K562 (cell line): ENCODE data around the gene FRYL. TPM values are rescaled to one million over a fixed set of nuclear protein-coding genes. Genes with fewer than 3 reads are reported as not detected.

Source experiments
- ATAC-seq: fragments of 200-7000 bp; cut with Tn5 transposase; 3 replicates; pipeline ENCODE4 v1.9.1; 2020; ENCODE audit warnings: moderate library complexity
- BruUV-seq: library from RNA; stranded (reverse); fragments of 400-500 nt; replicated peaks from 2 replicates; lab custom pipeline; 2021; lab: Mats Ljungman, UMichigan
- CTCF ChIA-PET: fragments of 300-600 bp; formaldehyde crosslinking; extraction: SDS; loops from one replicate; lab custom pipeline; 2021; ENCODE audit warnings: low intra/inter-chr PET ratio; lab: Yijun Ruan, JAX
- POLR2A ChIA-PET: fragments of 300-600, 350-650 bp; sonication (Branson Sonifier 250); formaldehyde crosslinking; extraction: SDS; loops from one replicate; lab custom pipeline; 2021; ENCODE audit warnings: antibody characterized with exemption, inconsistent platforms; lab: Yijun Ruan, JAX
- DNase-seq, 4 experiments: peaks; one replicate each; pipeline versions ENCODE4 v3.0.0 to v3.0.0-alpha.2; 2011 to 2018; ENCODE audit warnings: low spot score in 3 of 4, mixed read lengths in 3 of 4; ENCODE audit errors: extremely low read depth in 1 of 4
- FAIRE-seq: peaks from 2 replicates; lab custom pipeline; 2011; peaks lifted over from hg19 to GRCh38; lab: Jason Lieb, UNC
- H2AFZ ChIP-seq: 2 replicates; pipeline ENCODE4 v1.6.0; 2011; ENCODE audit warnings: low read depth, low read length, control low read depth, inconsistent platforms
- H3K27ac ChIP-seq: fragments of 200-600 bp; 3 replicates; pipeline ENCODE4 v1.8.0; 2011; ENCODE audit warnings: low read depth, mild to moderate bottlenecking, control low read depth, inconsistent platforms, low read length, moderate library complexity, mixed read lengths; ENCODE audit errors: extremely low read depth
- H3K27me3 ChIP-seq, 2 experiments: fragments of 300-600 bp in 1 of 2; 2 replicates in 1 of 2; 3 replicates in 1 of 2; pipeline versions ENCODE4 v1.6.0 to v1.8.0; 2011; ENCODE audit warnings: inconsistent platforms in 2 of 2, low read length in 2 of 2, mild to moderate bottlenecking in 1 of 2, mixed read lengths in 1 of 2, moderate library complexity in 1 of 2; ENCODE audit not compliant: control insufficient read depth in 2 of 2, insufficient read depth in 2 of 2
- H3K36me3 ChIP-seq: fragments of 300-600 bp; 3 replicates; pipeline ENCODE4 v1.8.0; 2011; ENCODE audit warnings: mild to moderate bottlenecking, low read length, inconsistent platforms; ENCODE audit not compliant: control insufficient read depth, insufficient read depth
- H3K4me1 ChIP-seq, 2 experiments: fragments of 200-600 bp in 1 of 2; replicated peaks in 1 of 2; 2 replicates in 1 of 2; 3 replicates in 1 of 2; pipeline versions ENCODE4 v1.5.1 to v1.8.0; 2011; ENCODE audit warnings: inconsistent platforms in 2 of 2, low read length in 2 of 2, mild to moderate bottlenecking in 1 of 2, mixed read lengths in 1 of 2, moderate library complexity in 1 of 2; ENCODE audit not compliant: control insufficient read depth in 2 of 2, insufficient read depth in 2 of 2
- H3K4me2 ChIP-seq: 2 replicates; pipeline ENCODE4 v1.6.1; 2011; ENCODE audit warnings: low read length, control low read depth, inconsistent platforms, mixed read lengths; ENCODE audit not compliant: insufficient read depth
- H3K4me3 ChIP-seq: fragments of 200-600 bp; sonication (generic), shearing (Covaris generic); 2 replicates; pipeline ENCODE4 v1.5.1; 2016; ENCODE audit warnings: control low read depth, inconsistent platforms
- H3K79me2 ChIP-seq: fragments of 200-600 bp; 3 replicates; pipeline ENCODE4 v1.8.0; 2011; ENCODE audit warnings: low read length, inconsistent platforms; ENCODE audit not compliant: control insufficient read depth, insufficient read depth
- H3K9ac ChIP-seq, 2 experiments: 2 replicates each; pipeline versions ENCODE4 v1.6.0 to v1.6.1; 2011; ENCODE audit warnings: low read depth in 2 of 2, low read length in 2 of 2, control low read depth in 1 of 2, inconsistent platforms in 1 of 2, mild to moderate bottlenecking in 1 of 2, mixed read lengths in 1 of 2; ENCODE audit not compliant: insufficient read depth in 1 of 2
- H3K9me1 ChIP-seq: one replicate; pipeline ENCODE4 v1.6.0; 2011; ENCODE audit warnings: inconsistent platforms, mild to moderate bottlenecking, low read length, moderate library complexity; ENCODE audit not compliant: control insufficient read depth, insufficient read depth
- H3K9me3 ChIP-seq: replicated peaks from 2 replicates; pipeline ENCODE4 v1.5.1; 2011; ENCODE audit warnings: low read depth, low read length, inconsistent platforms; ENCODE audit not compliant: control insufficient read depth, insufficient read depth
- H4K20me1 ChIP-seq: replicated peaks from 2 replicates; pipeline ENCODE4 v1.6.1; 2011; ENCODE audit warnings: low read length, inconsistent platforms, mixed read lengths; ENCODE audit not compliant: control insufficient read depth, insufficient read depth
- ARNT ChIP-seq, 2 experiments: fragments of 450-650 bp; IDR thresholded peaks; 2 replicates each; pipeline ENCODE4 v1.6.1; 2016; ENCODE audit warnings: mild to moderate bottlenecking in 1 of 2
- HDAC8 ChIP-seq: fragments of 450-650 bp; IDR thresholded peaks from 2 replicates; pipeline ENCODE4 v1.6.1; 2016; ENCODE audit warnings: mild to moderate bottlenecking, missing genetic modification characterization, moderate library complexity, missing compliant biosample characterization
- ILF3 ChIP-seq: fragments of 450-650 bp; IDR thresholded peaks from 2 replicates; pipeline ENCODE4 v1.6.1; 2018; ENCODE audit warnings: antibody characterized with exemption, mild to moderate bottlenecking, moderate library complexity, borderline replicate concordance
- MEF2D ChIP-seq: conservative IDR thresholded peaks from 2 replicates; pipeline ENCODE4 v1.6.1; 2016; ENCODE audit warnings: low read depth, missing genetic modification characterization, missing compliant biosample characterization
- MTA2 ChIP-seq: fragments of 450-650 bp; IDR thresholded peaks from 2 replicates; pipeline ENCODE4 v1.6.1; 2016; ENCODE audit warnings: low read depth
- PHF21A ChIP-seq: fragments of 450-650 bp; IDR thresholded peaks from 2 replicates; pipeline ENCODE4 v1.6.1; 2017; ENCODE audit warnings: low read depth, borderline replicate concordance
- POLR2A ChIP-seq: fragments of 450-650 bp; conservative IDR thresholded peaks from 2 replicates; pipeline ENCODE4 v1.6.1; 2016
- PRMT5 ChIP-seq: sonication (generic); formaldehyde crosslinking; IDR thresholded peaks from 2 replicates; pipeline ENCODE4 v1.5.0; 2020; ENCODE audit warnings: missing genetic modification reagents
- SMAD4 ChIP-seq: fragments of 250-450 bp; sonication (Bioruptor Pico); conservative IDR thresholded peaks from 2 replicates; pipeline ENCODE4 v1.8.0; 2021; ENCODE audit warnings: inconsistent platforms, mild to moderate bottlenecking, moderate library complexity
- SNRNP70 ChIP-seq: fragments of 200-400 bp; formaldehyde crosslinking; optimal IDR thresholded peaks from 2 replicates; pipeline ENCODE3; 2017; ENCODE audit warnings: low read depth, low read length
- TAL1 ChIP-seq: fragments of 450-650 bp; IDR thresholded peaks from 2 replicates; pipeline ENCODE4 v1.6.1; 2016; ENCODE audit warnings: mild to moderate bottlenecking
- TEAD1 ChIP-seq, 2 experiments: fragments of 450-650 bp in 1 of 2; sonication (generic) in 1 of 2; formaldehyde crosslinking; IDR thresholded peaks; 2 replicates each; pipeline versions ENCODE4 v1.4.0 to v1.8.0; 2020 to 2022; ENCODE audit warnings: mild to moderate bottlenecking in 2 of 2, missing genetic modification reagents in 1 of 2
- ZBTB17 ChIP-seq: fragments of 450-650 bp; formaldehyde crosslinking; IDR thresholded peaks from 2 replicates; pipeline ENCODE4 v1.4.0; 2020; ENCODE audit warnings: mild to moderate bottlenecking
- ZNF507 ChIP-seq: conservative IDR thresholded peaks from 2 replicates; pipeline ENCODE4 v1.6.1; 2017; ENCODE audit warnings: missing genetic modification characterization, missing compliant biosample characterization
- ZSCAN29 ChIP-seq: fragments of 450-650 bp; IDR thresholded peaks from 2 replicates; pipeline ENCODE4 v1.6.1; 2017
- WGBS: fragments of 100-300 bp; shearing (Covaris generic); methylation state at CpG from one replicate; pipeline ENCODE4 v1.1.6; 2016; ENCODE audit warnings: low coverage, mixed read lengths; ENCODE audit not compliant: insufficient coverage; ENCODE audit errors: missing lambda C conversion rate; 5-methylcytosine and 5-hydroxymethylcytosine counted together
- in situ Hi-C: fragments of 300-500 bp; cut with MboI; formaldehyde crosslinking; loops from 4 replicates; pipeline ENCODE4 v1.15.0; 2018; ENCODE audit warnings: inconsistent platforms, mixed read lengths
- intact Hi-C: fragments of 100-400 bp; cut with micrococcal nuclease; formaldehyde crosslinking; loops from 2 replicates; pipeline ENCODE4 v1.14.2; 2022
- polyA plus RNA-seq, 8 experiments: library from polyadenylated mRNA; depleted of rRNA in 4 of 8; stranded (reverse) in 5 of 8; unstranded in 3 of 8; fragments of >200 nt; fragmentation: Nextera tagmentation in 2 of 8; fragmentation: Illumina TruSeq in 1 of 8; extraction: Ambion mirVana in 2 of 8; extraction: Trizol in 1 of 8; gene quantifications; 2 replicates each; pipeline versions ENCODE4 v1.2.1 to v1.2.3, GENCODE V29; 2011 to 2014; ENCODE audit warnings: inconsistent platforms in 1 of 8, missing spikeins in 1 of 8
- total RNA-seq, 7 experiments: library from RNA; depleted of rRNA in 6 of 7; stranded (reverse); fragments of >200 nt in 6 of 7; fragmentation: Illumina TruSeq in 2 of 7; extraction: Trizol in 2 of 7; gene quantifications; 2 replicates each; pipeline versions ENCODE4 v1.2.1 to v1.2.3, GENCODE V29; 2011 to 2021; ENCODE audit warnings: low replicate concordance in 1 of 7
- TF ChIP-seq, protein P1 (sequence below): fragments of 250-450 bp; sonication (Bioruptor Pico); IDR thresholded peaks from 2 replicates; pipeline ENCODE4 v1.5.0; 2021

Gene FRYL
- total and polyA plus RNA-seq, 9 of the 15 experiments (the other 6 are each of a cell fraction or from before 2014, with no cell fraction given), result 7.2 to 34.9 (median 15.9) TPM

DNA sequence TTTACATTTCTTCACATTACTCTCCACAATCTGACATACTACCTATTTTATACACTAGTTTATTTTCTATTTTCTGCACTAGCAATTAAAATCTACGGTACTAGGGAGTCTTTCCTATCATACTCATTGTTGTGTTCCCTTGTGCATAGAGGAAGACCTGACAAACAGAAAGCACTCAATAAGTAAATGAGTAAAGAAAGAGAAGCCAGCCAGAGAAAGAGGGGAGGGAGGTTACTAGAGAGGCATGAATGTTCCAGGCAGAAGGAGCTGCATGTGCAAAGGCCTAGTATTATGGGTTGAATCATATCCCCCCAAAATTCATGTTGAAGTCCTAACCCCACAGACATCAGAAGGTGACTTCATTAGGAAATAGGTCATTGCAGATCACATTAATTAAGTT is 176.0 kb downstream of the FRYL start:
- 89% methylated on average over 1 of the region's 1 CpG for WGBS
- H3K27me3 ChIP-seq, result no peaks in the 10 kb centered on the region
- ChIA-PET CTCF (no interaction called here), POLR2A (interaction anchor here (1.9 kb wide), 1 partner anchor 12 kb away, joined by 6 read pairs; no protein-coding TSS in a partner anchor)
- no peak overlapping the region for H3K4me3 ChIP-seq
- H2AFZ ChIP-seq, result no peak overlapping the region
- no peaks in the 10 kb centered on the region; a peak in 1 of 5 replicates for H3K4me1 ChIP-seq
- no peaks in the 10 kb centered on the region for H3K79me2 ChIP-seq
- no peaks in the 10 kb centered on the region for H3K9me3 ChIP-seq
- no TSS peak for BruUV-seq
- H3K9me1 ChIP-seq, result no peaks in the 10 kb centered on the region
- FAIRE-seq (no peak), DNase-seq (no peak), ATAC-seq (no peak)
- H3K36me3 ChIP-seq, result peaks cover 13% of the 10 kb centered on the region; the same call in 2 of the 3 replicates
- in situ Hi-C loops, result no loop called here
- no peak overlapping the region for H3K9ac ChIP-seq
- TF ChIP-seq MTA2 (no peak), ZSCAN29 (no peak), ZNF507 (tag) (no peak), ILF3 (no peak), SMAD4 (CRISPR knock-in tag) (no peak), MEF2D (tag) (no peak), HDAC8 (tag) (no peak), SNRNP70 (no peak), TAL1 (no peak), PRMT5 (CRISPR knock-in tag) (no peak), POLR2A (no peak), PHF21A (no peak), TEAD1 (CRISPR knock-in tag; IDR thresholded peaks at IDR 0.05) (no peak), ZBTB17 (CRISPR knock-in tag) (no peak), ARNT (IDR thresholded peaks at IDR 0.05) (no peak)
- TF ChIP-seq, protein P1, sequence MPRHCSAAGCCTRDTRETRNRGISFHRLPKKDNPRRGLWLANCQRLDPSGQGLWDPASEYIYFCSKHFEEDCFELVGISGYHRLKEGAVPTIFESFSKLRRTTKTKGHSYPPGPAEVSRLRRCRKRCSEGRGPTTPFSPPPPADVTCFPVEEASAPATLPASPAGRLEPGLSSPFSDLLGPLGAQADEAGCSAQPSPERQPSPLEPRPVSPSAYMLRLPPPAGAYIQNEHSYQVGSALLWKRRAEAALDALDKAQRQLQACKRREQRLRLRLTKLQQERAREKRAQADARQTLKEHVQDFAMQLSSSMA (CRISPR knock-in tag), result no peak
- H3K4me2 ChIP-seq, result no peak overlapping the region
- no peak overlapping the region for H3K27ac ChIP-seq
- H4K20me1 ChIP-seq, result no peaks in the 10 kb centered on the region
- intact Hi-C loops, result no loop called here
